GM18873 (cell line): ENCODE results near the gene UBXN4.
"Not testable (repeated sequence)": the region's sequence is repeated elsewhere in the genome, so short reads cannot be mapped to it uniquely, and the experiment has no call there.

Source experiments
- ATAC-seq: cut with Tn5 transposase; IDR thresholded peaks from one replicate; pipeline ENCODE4 v1.9.1; 2021; ENCODE audit warnings: mild to moderate bottlenecking, moderate library complexity, moderate number of reproducible peaks; ENCODE audit not compliant: unreplicated experiment, low FRiP score

UBXN4 gene

GRCh38 chr2:135762022-135762421, 20.4 kb downstream of the UBXN4 start:
- no peak for ATAC-seq

GRCh38 chr2:135762530-135762929, 20.9 kb downstream of the UBXN4 start:
- ATAC-seq, result no peak

DNA sequence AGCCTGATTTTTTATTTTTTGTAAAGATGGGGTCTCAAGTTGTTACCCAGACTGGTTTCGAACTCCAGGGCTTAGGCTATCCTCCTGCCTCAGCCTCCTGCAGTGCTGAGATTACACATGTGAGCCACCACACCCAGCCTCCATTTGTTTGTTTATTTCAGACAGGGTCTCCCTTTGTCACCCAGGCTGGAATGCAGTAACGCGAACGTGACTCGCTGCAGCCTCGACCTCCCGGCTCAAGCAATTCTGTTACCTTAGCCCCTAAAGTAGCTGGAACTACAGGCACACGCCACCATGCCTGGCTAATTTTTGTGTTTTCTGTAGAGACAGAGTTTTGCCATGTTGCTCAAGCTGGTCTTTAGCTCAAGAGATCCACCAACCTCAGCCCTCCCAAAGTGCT, 27.2 kb downstream of the UBXN4 start:
- ATAC-seq, result no peak

DNA sequence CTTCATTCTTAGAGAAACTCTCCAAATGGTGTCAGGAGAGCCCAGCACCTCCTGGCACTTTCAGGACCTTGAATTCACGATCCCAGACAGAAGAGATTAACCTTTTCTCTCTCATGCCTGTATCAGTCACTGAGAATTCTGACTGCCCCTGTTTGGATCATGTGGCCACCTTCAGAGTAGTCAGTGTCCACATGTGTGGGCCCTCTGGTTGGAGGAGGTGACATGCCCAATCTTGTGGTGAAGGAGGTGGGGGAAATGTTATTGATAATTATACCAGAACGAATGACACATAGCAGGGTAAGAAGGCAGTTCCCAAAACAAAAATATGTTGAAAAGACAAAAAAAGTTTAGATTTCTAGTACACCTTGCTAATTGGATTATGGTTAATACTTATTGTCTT, 31.7 kb downstream of the UBXN4 start:
- ATAC-seq, result no peak

DNA sequence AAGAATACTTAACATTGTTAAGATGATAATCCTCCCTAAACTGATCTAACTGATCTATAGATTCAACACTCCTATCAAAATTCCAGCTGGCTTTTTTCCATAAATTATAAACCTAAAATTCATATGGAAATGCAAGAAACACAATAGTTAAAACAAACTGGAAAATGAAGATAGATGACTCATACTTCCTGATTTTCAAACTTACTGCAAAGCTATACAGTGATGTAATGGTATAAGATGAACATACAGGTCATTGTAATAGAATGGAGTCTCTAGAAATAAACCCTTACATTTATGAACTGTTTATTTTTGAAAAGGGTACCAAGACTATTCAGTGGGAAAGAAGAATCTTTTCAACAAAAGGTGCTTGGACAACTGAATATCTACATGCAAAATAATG, 32.3 kb downstream of the UBXN4 start:
- ATAC-seq, result no peak

DNA sequence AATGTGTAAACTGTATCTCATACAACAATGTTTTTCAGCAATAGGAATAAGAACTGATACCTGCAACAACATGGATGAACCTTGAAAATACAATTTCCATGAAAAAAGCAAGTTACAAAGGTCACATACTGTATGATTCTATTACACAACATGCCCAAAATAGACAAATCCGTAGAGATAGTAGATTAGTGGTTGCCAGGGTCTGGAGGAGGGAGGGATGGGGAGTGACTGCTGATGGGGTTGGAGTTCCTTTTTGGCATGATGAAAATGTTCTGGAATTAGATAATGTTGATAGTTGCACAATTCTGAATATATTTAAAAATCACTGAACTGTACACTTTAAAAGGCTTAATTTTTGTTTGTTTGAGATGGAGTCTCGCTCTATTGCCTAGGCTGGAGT, 33.8 kb downstream of the UBXN4 start:
- ATAC-seq, result no peak

DNA sequence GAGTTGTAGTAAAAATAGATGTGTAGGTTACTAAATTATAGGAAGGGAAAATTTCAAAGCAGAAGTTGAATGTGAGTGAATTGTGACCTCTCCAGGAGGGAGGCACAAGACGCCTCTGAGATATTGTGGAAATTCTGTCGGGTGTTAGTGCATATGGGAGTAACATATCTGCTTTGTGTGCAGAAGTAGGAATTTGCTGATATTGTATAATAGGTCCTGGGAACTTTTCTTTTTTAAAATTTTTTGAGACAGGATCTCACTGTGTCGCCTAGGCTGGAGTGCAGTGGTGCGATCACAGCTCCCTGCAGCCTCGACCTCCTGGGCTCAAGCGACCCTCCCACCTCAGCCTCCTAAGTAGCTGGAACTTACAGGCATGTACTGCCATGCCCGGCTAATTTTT, 34.7 kb downstream of the UBXN4 start:
- no peak for ATAC-seq

DNA sequence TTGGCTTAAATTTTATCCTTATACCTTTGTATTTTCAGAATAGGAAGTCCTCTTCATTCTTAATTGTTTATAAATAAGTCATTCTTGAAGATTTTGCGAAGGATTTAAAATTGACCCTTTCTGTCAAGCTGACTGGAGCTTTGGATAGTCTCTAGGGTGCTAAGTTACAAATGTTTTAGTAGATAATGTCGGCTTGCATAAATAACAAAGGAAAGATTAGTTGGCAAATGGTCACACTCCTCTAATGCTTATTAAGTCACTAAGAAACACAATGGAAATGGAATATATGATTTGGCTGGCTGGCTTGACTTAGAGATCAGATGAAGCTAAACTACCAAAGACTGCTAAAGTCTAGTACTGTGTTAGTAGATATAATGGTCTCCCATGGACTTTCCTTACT, 40.6 kb downstream of the UBXN4 start:
- no peak for ATAC-seq

DNA sequence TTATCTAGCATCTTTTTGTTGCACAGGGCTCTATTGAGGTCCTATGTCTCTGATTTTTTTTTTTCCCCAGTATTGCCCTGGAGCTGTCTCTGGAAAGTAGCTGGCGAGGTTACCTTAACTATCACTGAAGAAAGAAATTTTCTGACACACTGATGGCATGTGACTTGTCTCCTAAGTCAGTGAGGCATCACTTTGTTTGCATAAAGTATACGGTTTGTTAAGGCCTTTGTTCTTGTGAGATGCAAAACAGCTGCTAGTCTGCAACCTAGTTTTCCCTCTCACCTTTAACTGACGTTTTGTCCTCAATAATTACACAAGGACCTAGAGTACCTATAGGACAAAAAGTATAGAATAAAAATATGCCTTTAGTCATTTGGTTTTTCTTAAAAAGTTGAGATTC, 41.8 kb downstream of the UBXN4 start:
- no peak for ATAC-seq

- ATAC-seq, result no peak
These were observed 43.4 kb downstream of the UBXN4 start for GRCh38 chr2:135785032-135785431.

- no peak for ATAC-seq
These were observed 45.2 kb downstream of the UBXN4 start for GRCh38 chr2:135786823-135787222.

DNA sequence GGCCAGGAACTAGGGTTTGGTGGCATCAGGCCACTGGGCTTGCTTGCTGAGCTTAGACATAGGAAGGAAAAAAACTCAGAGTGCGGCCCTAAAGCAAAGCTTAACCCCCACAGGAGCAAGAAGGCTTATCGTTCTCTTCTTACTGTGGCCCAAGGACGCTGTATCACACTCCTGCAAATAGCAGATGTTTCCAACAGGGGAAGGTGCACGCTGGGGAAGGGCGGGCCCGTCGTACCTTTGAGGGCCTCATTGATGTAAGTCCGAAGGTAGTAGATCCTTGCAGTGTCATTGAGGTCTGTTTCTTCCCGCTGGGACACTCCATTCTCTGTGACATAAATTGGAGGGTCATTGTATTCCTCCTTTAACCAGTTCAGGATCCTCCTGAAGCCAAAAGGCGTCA, 48.8 kb downstream of the UBXN4 start:
- no peak for ATAC-seq

DNA sequence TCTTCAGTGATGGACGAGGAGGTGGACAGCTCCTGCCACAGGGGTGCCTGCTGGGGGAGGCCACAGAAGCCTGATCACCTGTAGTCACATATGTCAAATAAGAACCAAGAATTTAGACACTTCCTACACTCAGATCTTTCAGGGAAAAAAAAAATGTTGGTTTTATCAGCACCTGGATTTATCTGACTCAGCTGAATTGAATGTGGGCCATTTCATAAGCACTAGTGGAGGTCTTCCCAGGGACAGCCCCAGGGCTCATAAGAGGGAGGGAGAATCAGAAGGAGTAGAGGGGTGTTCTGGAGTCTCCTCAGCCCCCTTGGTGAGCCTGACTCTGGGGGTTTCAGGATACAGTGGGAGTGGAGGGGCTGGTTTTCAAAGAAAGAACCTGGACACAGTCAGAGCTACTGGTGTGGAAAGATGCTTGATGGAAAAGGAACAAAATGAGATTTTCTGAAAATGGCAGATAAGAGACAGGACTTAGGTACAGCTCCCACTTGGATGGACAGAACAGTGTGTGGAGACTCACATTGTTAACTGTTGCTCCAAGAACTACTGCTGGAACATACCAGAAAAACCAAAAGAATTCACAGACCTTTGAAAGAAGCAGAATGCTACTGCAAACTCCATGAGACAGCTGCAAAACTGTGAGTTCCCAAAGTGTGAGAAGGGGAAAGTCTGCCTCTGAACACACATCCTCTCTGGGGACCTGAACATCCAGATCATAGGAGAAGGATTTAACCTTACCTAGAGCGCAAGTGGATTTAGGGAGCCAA, 49.9 kb downstream of the UBXN4 start:
- no peak for ATAC-seq

DNA sequence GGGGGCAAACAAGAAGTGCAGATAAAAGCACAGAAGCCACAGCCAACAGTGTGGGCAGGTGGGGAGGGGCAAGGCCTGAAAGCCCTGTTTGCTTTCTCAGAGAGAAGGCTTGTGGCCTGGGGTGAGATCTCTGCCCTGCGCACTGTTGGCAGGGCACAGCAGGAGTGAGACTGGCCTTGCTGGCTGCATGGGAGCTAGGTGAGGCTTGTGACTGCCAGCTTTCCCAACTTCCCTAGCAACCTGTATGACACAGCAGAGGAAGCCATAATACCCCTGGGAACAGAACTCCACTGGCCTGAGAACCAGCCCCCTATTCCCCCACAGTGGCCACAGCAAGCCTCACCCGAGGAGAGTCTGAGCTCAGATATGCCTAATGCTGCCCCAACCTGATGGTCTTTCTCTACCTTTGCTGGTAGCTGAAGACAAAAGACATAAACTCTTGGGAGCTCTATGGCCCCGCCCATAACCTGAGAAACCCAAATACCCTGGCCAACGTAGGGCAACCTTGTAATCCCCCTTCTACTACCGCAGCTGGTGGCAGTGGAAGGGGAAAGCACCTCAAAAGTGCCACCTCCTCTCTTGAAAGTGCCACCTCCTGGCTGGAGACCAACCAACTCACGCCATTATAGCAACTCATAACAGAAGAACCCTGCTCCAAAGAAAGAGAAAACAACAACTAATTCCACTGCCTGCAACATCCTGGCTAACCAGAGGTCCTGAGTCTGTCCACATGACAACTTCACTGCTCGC, 50.9 kb downstream of the UBXN4 start:
- no peak for ATAC-seq

DNA sequence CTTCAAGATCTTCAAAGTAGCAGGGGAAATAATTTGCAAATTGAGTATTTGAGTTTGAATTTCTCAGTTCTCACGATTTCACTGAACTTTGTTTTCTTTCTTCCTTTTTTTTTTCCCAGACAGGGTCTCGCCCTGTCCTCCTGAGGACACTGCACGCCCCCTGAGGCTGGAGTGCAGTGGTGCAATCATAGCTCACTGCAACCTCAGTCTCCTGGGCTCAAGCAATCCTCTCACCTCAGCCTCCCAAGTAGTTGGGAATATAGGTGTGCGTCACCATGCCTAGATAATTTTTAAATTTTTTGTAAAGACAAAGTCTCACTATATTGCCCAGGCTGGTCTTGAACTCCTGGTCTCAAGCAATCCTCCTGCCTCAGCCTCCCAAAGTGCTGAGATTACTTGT, 54.0 kb downstream of the UBXN4 start:
- ATAC-seq, result not testable (repeated sequence)

GRCh38 chr2:135796606-135797005, 55.0 kb downstream of the UBXN4 start:
- ATAC-seq, result no peak

- no peak for ATAC-seq
These were observed 56.0 kb downstream of the UBXN4 start for GRCh38 chr2:135797497-135798274.

- ATAC-seq, result no peak
These were observed 56.6 kb downstream of the UBXN4 start for GRCh38 chr2:135798275-135798705.

DNA sequence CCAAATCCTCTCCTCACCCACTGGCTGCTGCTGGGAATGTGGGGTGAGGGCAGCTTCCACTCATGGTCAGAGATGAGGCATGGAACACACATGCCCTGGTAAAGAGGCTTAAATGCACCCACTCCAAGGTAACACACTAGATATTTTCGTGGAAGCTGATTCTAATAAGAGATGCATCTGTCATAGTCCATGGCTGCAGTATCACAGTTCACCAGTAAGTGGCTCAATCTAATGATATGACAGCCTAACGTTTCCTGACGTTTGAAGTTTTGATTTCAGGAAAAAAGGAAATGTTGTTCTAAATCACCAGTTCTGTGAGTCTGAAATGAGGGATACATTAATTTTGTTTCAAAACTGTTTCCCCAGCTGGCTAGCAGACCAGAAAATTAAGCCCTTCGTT, 57.1 kb downstream of the UBXN4 start:
- ATAC-seq, result no peak

DNA sequence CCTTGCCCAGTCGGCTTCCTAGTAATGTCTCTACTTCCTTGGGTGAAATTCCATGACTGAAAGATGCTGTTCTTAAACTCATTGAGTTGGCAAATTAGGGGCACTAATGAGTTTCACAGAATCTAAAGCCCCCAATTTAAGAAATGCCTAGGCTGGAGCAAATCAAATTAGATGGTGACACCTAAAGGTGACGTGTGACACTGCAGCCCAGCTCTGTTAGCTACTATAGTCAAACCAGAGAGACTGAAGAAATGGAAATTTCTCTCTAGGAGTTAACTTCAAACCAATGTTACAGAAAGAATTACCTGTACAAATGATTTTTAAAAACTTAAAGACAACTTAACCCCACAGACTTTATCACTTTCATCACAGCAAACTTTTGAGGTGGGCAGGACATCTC, 58.1 kb downstream of the UBXN4 start:
- ATAC-seq, result no peak
